Endothelial cell of umbilical vein (primary cell): ENCODE data around the gene C7. TPM values are rescaled to one million over a fixed set of nuclear protein-coding genes. Genes with fewer than 3 reads are reported as not detected.

ENCODE experiments used
- BruUV-seq: library from RNA; stranded (reverse); fragments of 400-500 nt; replicated peaks from 2 replicates; lab custom pipeline; 2021; lab: Mats Ljungman, UMichigan
- CTCF ChIA-PET: fragments of 300-600, 350-600 bp; sonication (Branson Sonifier 250); formaldehyde crosslinking; loops from one replicate; lab custom pipeline; 2021; ENCODE audit warnings: antibody characterized with exemption, inconsistent platforms; lab: Charles Lee
- POLR2A ChIA-PET: fragments of 300-600, 350-600 bp; sonication (Branson Sonifier 250); formaldehyde crosslinking; loops from one replicate; lab custom pipeline; 2021; ENCODE audit warnings: antibody characterized with exemption, inconsistent platforms; lab: Charles Lee
- DNase-seq: peaks from one replicate; pipeline ENCODE4 v3.0.0-alpha.2; 2011; ENCODE audit warnings: low read depth, low spot score
- FAIRE-seq: peaks from 2 replicates; lab custom pipeline; 2011; peaks lifted over from hg19 to GRCh38; lab: Jason Lieb, UNC
- H2AFZ ChIP-seq: 2 replicates; pipeline ENCODE4 v1.6.0; 2012; ENCODE audit warnings: low read depth, low read length, control low read depth, inconsistent platforms
- H3K27ac ChIP-seq: 2 replicates; pipeline ENCODE4 v1.5.1; 2011; ENCODE audit warnings: low read depth, mild to moderate bottlenecking, control low read depth, low read length, moderate library complexity; ENCODE audit not compliant: insufficient read depth
- H3K27me3 ChIP-seq, 2 experiments: 2 replicates each; pipeline versions ENCODE4 v1.6.0 to v1.6.1; 2011; ENCODE audit warnings: low read length in 2 of 2, mixed read lengths in 1 of 2; ENCODE audit not compliant: control insufficient read depth in 2 of 2, insufficient read depth in 2 of 2
- H3K36me3 ChIP-seq, 2 experiments: 2 replicates in 1 of 2; 3 replicates in 1 of 2; pipeline ENCODE4 v1.5.1; 2011; ENCODE audit warnings: low read length in 2 of 2, mild to moderate bottlenecking in 1 of 2, moderate library complexity in 1 of 2; ENCODE audit not compliant: control insufficient read depth in 2 of 2, insufficient read depth in 2 of 2; ENCODE audit errors: extremely low read depth in 1 of 2
- H3K4me1 ChIP-seq: 3 replicates; pipeline ENCODE4 v1.5.1; 2011; ENCODE audit warnings: mild to moderate bottlenecking, low read length; ENCODE audit not compliant: control insufficient read depth, insufficient read depth; ENCODE audit errors: extremely low read depth
- H3K4me2 ChIP-seq: 2 replicates; pipeline ENCODE4 v1.6.1; 2011; ENCODE audit warnings: low read length, control low read depth, mixed read lengths; ENCODE audit not compliant: insufficient read depth
- H3K4me3 ChIP-seq, 3 experiments: fragments of 200-600 bp in 1 of 3; sonication (generic), shearing (Covaris generic) in 1 of 3; replicated peaks in 1 of 3; 2 replicates each; pipeline ENCODE4 v1.5.1; 2011 to 2016; ENCODE audit warnings: control low read depth in 3 of 3, low read length in 3 of 3, mild to moderate bottlenecking in 2 of 3, inconsistent platforms in 1 of 3, low read depth in 1 of 3, moderate library complexity in 1 of 3; ENCODE audit not compliant: insufficient read depth in 1 of 3
- H3K79me2 ChIP-seq: 2 replicates; pipeline ENCODE4 v1.6.0; 2012; ENCODE audit warnings: low read length, inconsistent platforms; ENCODE audit not compliant: control insufficient read depth, insufficient read depth
- H3K9ac ChIP-seq: replicated peaks from 2 replicates; pipeline ENCODE3; 2011; ENCODE audit warnings: low read length, control low read depth; ENCODE audit not compliant: insufficient read depth; ENCODE audit errors: extremely low read depth
- H3K9me1 ChIP-seq: replicated peaks from 3 replicates; pipeline ENCODE4 v1.6.0; 2011; ENCODE audit warnings: mild to moderate bottlenecking, low read length; ENCODE audit not compliant: control insufficient read depth, insufficient read depth; ENCODE audit errors: extremely low read depth
- H3K9me3 ChIP-seq: replicated peaks from 2 replicates; pipeline ENCODE4 v1.5.1; 2012; ENCODE audit warnings: low read length, inconsistent platforms; ENCODE audit not compliant: control insufficient read depth, insufficient read depth
- H4K20me1 ChIP-seq: replicated peaks from 2 replicates; pipeline ENCODE3; 2011; ENCODE audit warnings: mild to moderate bottlenecking, low read length; ENCODE audit not compliant: control insufficient read depth, insufficient read depth; ENCODE audit errors: extremely low read depth
- CTCF ChIP-seq, 2 donors: IDR thresholded peaks; 1 replicate in 1 of 2; 2 replicates in 1 of 2; pipeline ENCODE4 v1.5.1; 2011; ENCODE audit warnings: low read length in 2 of 2, mild to moderate bottlenecking in 2 of 2, moderate library complexity in 2 of 2, control low read depth in 1 of 2, inconsistent platforms in 1 of 2, low read depth in 1 of 2; ENCODE audit not compliant: insufficient read depth in 1 of 2; ENCODE audit errors: extremely low read depth in 1 of 2
- EZH2 ChIP-seq: IDR thresholded peaks from 2 replicates; pipeline ENCODE4 v1.6.1; 2012; ENCODE audit warnings: borderline replicate concordance, low read depth, mild to moderate bottlenecking, moderate library complexity, low read length, inconsistent platforms; ENCODE audit not compliant: severe bottlenecking
- JUN ChIP-seq: IDR thresholded peaks from 2 replicates; pipeline ENCODE4 v1.6.1; 2011; ENCODE audit warnings: borderline replicate concordance, low read depth; ENCODE audit not compliant: insufficient read length, insufficient read depth
- MYC ChIP-seq: IDR thresholded peaks from one replicate; pipeline ENCODE4 v1.6.1; 2011; ENCODE audit warnings: mild to moderate bottlenecking, low read depth, low read length
- POLR2A ChIP-seq: IDR thresholded peaks from 2 replicates; pipeline ENCODE4 v1.6.1; 2012; ENCODE audit warnings: low read depth, mild to moderate bottlenecking, control low read depth, low read length
- POLR2AphosphoS5 ChIP-seq: IDR thresholded peaks from 2 replicates; pipeline ENCODE4 v1.6.1; 2012; ENCODE audit warnings: low read depth, mild to moderate bottlenecking, control low read depth, low read length, moderate library complexity; ENCODE audit not compliant: insufficient read depth
- dilution Hi-C: fragments of 300-500 bp; cut with MboI; formaldehyde crosslinking; loops from one replicate; pipeline ENCODE4 v1.15.0; 2019; ENCODE audit warnings: low sequenced_read_pairs; ENCODE audit not compliant: extremely low pct_ligation_motif_present
- intact Hi-C: fragments of 100-400 bp; cut with micrococcal nuclease; formaldehyde crosslinking; loops from one replicate; pipeline ENCODE4 v1.10.0; 2022
- polyA plus RNA-seq, 4 experiments: library from polyadenylated mRNA; depleted of rRNA in 3 of 4; stranded (reverse) in 3 of 4; unstranded in 1 of 4; fragments of >200 nt; gene quantifications; 2 replicates each; pipeline versions ENCODE4 v1.2.1 to v1.2.3, GENCODE V29; 2011 to 2012; ENCODE audit warnings: missing spikeins in 1 of 4
- total RNA-seq: library from RNA; stranded (reverse); gene quantifications from 2 replicates; pipeline ENCODE4 v1.2.3, GENCODE V29; 2021

C7 gene
- total and polyA plus RNA-seq, 2 donors (not counting 3 experiments of a cell fraction or from before 2014, with no cell fraction given): 0.08 to 0.29 TPM

- BruUV-seq: no TSS peak
These were observed 89.8 kb downstream of the C7 start for GRCh38 chr5:40999142-40999541.

More at GRCh38 chr5:40999142-40999541, 89.8 kb downstream of the C7 start:
- Histone ChIP-seq H3K4me1 (no peaks in the 10 kb centered on the region), H3K4me3 (no peak overlapping the region), H3K9me3 (no peaks in the 10 kb centered on the region), H3K27me3 (no peaks in the 10 kb centered on the region), H4K20me1 (no peaks in the 10 kb centered on the region), H3K4me2 (no peak overlapping the region), H3K36me3 (no peaks in the 10 kb centered on the region), H2AFZ (no peak overlapping the region), H3K9ac (no peak overlapping the region), H3K9me1 (no peaks in the 10 kb centered on the region), H3K79me2 (no peaks in the 10 kb centered on the region), H3K27ac (no peak overlapping the region)
- dilution Hi-C loops (no loop called here), intact Hi-C loops (no loop called here)
- DNase-seq (no peak), FAIRE-seq (no peak)
- CTCF ChIA-PET: no interaction called here
- no peak for TF ChIP-seq CTCF (IDR thresholded peaks at IDR 0.05; ENCODE audit: extremely low read depth in 1 of 2, insufficient read depth in 1 of 2, low read depth in 1 of 2, low read length in 2 of 2)
- no peak for TF ChIP-seq MYC
- no peak for TF ChIP-seq EZH2
- no peak for TF ChIP-seq JUN
- TF ChIP-seq POLR2AphosphoS5: no peak
- no peak for TF ChIP-seq POLR2A
- POLR2A ChIA-PET: no interaction called here
